Muscle of back (tissue), 11 donors: ENCODE data around the gene GALNTL6. TPM values are rescaled to one million over a fixed set of nuclear protein-coding genes. Genes with fewer than 3 reads are reported as not detected.
"Not testable (repeated sequence)": the region's sequence is repeated elsewhere in the genome, so short reads cannot be mapped to it uniquely, and the experiment has no call there.

ENCODE experiments used
- DNase-seq, 3 donors: peaks; one replicate each; pipeline versions ENCODE4 v3.0.0 to v3.0.0-alpha.2; 2013
- polyA plus RNA-seq, 10 donors: library from polyadenylated mRNA; unstranded; fragments of 120-200 nt; gene quantifications; one replicate each; pipeline ENCODE4 v1.2.1, GENCODE V29; 2013; ENCODE audit not compliant: insufficient read length in 10 of 10

GALNTL6 gene
- polyA plus RNA-seq, 10 donors, result 0.29 to 2.2 (median 1.2) TPM; not detected in 1

DNA sequence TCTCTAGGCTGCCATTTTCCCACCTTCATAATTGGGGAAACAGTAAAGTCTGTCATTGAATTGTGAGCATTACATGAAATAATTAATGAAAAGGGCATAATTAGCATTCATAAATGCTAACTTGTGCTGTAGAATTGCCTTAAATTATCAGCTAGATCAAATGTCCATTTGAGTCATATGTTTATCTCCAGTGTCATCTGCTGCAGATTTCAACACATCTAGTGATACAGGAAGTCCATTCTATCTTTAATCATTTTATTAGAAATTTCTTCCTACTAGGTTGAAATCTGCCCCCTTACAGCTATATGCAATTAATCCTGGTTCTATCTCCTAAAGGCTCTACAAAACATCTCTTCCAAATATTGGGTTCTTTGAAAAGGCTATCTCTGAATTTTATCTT lies 1115.1 kb downstream of the GALNTL6 start:
- DNase-seq, result no peak

DNA sequence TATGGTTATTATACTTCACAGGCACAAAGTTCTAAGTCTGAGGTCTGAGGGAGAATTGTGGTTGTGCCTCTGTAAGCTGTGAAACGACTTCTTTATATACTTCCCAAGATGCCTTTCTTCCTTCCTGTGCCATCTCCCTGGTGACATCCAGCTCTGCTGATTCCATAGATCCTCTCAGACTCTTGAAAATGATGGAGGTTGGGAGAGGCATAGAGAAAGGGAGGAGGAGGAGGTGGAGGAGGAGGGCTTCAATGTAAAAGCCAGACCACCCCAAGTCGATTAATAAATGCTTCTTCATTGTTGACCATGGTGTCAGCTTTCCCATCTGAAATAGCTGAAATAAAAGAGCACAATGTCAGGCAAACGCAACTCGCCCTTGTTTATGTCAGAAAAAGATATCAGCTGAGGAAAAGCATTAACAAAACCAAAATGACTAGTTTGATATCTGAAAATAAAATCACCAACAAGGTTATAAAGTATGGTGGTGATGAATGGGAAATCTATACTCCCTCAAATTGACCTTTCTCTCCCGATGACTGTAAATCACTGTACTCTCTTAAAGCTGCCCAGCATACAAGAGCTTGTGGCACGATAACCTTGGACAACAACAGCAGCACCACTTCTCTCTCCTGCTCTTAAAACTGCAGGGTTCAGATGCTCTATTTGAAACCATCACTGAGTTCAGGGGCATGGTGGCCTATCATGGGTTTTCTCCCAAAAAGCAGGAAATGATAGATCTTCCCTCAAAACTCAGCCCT lies 1125.0 kb downstream of the GALNTL6 start:
- no peak for DNase-seq

DNA sequence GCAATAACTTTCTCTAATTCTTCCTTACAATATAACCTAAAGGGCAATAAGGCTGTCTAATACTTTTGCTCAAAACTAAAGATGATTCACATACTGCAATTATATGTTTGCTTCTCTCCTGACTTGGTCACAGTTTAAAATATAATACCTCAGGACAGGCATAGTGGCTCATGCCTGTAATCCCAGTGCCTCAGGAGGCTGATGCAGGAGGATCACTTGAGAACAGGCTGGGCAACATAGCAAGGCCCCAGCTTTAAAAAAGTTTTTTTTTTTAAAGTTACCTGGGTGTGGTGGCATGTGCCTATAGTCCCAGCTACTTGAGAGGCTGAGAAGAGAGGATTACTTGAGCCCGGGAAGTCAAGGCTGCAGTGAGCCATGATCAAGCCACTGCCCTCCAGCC lies 1125.7 kb downstream of the GALNTL6 start:
- DNase-seq, result no peak

DNA sequence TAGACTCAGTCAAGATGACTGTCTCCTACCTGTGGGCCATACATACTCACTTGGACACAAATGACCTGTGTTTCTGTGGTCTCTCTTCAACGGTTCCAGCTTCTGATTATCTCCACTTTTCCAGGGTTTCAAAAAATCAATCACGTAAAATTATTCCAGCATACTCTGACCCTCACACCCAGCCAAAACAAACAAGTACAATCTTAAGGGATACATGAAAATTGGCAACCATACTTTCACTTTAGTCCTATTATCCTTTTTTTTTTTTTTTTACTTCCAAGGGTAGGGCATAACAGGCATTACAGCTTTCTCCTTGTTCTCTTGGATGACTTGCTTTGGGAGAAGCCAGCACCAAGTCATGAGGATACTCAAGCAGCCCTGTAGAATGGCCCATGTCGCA lies 1129.6 kb downstream of the GALNTL6 start:
- DNase-seq, result no peak

DNA sequence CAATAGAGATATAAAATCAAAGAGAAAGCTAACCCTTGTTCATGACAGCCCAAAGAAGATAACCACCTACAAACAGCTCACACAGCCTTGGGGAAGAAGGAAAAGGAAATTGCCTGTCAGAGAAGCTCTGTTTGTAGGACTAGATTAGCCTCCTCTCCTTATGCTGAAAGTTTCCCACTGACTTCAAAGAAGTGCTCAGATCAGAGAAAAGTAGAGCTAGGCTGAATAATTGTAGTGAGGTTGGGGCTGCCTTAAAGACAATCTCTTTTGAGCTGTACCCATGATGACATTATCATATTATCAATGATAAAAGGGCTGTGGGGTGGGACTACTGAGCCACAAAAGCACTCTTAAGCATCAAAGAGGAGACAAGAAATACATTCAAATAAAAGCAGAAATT lies 1132.4 kb downstream of the GALNTL6 start:
- no peak for DNase-seq

DNA sequence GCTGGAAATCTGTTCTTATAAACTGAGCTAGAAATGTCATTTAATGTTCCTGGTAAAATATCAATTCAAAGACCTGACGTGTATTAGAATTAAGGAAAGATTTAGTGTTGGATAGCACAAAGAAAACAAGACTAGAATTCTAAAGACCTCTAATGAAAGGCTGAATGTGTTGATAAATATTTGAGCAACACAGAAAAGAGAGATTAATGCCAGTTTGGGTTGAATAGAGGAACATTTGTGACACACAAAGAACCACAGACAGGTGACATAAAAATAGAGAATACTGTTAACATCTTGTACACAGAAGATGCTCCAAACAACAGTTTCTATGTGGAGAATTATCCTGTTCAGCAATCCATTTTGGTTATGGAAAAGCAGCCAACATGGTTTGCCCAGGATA lies 1133.3 kb downstream of the GALNTL6 start:
- DNase-seq, result no peak

DNA sequence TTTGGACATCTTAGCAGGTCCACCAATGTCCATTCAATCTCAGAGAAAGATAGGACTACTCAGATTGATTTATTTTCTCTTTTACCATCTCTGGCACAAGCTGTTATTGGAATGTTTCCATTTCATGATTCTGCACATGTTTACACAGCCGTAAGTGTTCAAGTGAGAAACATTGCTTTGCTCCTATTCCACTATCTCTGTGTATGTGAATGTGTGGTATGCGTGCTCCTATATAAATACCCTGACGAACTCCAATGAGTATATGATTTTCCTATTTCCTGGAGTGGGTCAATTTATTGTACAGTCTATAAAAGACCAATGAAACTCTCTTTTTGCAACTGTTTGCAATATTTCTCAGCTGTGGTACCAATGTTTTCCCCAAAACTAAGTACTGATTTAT lies 1134.4 kb downstream of the GALNTL6 start:
- DNase-seq, result peak in 1 of 3 donors; percentile 9

DNA sequence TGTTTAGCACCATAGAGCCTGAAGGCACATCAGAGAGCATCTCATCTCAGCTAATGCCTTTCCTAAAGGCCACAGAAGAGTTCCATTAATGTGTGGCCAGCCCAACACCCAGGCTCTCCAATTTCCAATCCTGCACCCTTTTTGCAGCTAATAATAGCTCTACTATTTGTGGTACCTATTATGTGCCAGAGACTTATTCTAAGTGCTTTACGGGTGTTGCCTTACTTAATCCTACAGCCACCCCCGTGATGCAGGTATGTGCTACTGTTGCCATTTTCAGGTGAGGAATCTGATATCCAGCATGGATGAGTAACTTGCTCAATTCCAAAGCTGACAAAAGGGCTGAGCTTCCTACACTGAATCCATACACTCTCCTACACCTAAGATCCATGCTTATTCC lies 1137.8 kb downstream of the GALNTL6 start:
- DNase-seq, result no peak

DNA sequence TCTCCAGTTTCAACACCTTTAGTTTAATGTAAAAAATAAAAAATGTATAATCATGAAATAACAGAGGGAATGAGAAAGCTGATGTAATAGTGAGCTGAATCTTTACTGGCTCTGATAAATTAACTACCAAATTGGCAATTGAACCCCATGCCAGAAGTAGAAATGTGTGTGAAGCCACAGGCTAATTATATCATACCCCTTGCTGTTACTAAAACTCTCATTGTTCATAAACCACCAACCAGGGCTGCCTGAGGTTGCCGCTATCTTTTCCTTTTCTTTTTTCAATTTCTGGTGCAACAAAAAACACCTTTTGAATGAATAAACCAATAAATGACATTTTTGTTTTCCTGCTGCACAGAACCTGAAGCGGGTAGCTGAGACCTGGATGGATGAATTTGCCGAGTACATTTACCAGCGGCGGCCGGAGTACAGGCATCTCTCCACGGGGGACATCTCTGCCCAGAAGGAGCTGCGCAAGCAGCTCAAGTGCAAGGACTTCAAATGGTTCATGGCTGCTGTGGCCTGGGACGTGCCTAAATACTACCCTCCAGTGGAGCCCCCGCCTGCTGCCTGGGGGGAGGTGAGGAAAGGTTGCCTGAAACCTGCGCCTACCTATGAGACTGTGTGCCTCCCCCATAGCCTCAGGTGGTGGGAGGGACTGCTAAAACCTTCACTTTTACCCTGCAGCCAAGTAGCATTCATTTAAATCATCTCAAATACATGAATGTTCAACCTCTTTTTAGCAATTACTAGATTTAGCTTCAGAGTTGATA lies 1138.7 kb downstream of the GALNTL6 start:
- no peak for DNase-seq

DNA sequence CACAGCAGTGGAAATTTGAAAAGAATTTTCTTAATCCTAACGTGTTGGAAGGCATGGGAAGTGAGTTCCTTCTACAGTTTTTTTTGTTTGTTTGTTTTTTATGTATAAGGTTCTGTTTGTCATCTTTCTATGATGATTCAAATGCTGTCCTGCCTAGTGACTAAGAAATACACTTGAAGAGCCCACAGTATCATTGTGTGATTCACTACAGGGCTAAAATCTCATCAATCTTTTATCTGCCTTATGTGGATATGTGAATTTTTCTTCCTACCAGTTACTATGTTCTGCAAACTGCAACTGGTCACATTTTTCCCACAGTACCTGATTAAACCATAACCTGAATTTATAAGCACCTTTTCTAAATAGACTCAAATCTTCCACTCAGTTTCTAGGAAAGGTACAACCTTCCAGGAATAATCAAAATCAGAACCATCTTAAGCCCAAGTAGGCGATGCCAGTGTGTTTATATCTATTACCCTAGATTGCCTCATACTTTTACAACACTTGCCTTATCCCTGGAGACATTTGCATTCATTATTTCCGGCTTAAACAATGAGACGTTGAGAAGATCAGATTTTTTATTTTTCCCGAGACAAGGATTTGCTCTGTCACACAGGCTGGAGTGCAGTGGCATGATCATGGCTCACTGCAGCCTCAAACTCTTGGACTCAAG lies 1140.8 kb downstream of the GALNTL6 start:
- DNase-seq, result no peak

DNA sequence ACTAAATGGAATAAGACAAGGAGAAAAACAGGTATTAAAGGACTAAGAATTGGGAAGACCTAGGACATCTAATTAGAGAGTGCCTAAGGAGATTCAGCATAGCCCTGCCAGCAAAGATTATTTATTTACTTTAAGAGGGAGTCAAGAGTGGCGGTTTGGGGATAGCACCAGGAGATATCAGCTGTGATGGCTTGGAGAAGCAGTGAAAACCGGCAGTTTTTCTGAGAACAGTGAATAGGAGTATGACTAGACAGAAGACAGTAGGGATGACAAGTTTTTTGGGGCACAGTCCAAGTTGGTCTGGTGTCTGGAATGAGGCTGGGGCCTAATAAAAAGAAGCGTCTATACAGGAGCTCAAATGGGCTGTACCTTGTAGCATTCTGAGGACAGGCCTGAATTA lies 1143.1 kb downstream of the GALNTL6 start:
- DNase-seq, result not testable (repeated sequence)

DNA sequence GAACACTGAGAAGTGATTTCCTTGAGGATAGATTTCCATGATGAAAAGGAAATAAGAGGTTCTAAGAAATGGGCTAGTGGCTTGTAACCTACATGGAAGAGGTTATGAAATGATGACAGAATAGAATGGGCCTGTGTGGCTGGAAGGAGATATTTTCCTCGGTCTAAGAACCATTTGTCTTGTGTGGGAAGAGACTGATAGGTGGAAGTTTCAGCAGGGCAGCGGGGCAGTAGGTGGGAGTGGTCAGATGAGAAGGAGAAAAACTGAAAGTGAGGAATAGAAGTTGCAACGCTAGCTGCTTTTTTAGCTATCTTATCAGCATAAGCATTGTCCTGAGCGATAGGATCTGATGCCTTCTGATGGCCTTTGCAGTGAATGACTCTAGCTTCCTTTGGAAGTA lies 1144.0 kb downstream of the GALNTL6 start:
- DNase-seq, result no peak

DNA sequence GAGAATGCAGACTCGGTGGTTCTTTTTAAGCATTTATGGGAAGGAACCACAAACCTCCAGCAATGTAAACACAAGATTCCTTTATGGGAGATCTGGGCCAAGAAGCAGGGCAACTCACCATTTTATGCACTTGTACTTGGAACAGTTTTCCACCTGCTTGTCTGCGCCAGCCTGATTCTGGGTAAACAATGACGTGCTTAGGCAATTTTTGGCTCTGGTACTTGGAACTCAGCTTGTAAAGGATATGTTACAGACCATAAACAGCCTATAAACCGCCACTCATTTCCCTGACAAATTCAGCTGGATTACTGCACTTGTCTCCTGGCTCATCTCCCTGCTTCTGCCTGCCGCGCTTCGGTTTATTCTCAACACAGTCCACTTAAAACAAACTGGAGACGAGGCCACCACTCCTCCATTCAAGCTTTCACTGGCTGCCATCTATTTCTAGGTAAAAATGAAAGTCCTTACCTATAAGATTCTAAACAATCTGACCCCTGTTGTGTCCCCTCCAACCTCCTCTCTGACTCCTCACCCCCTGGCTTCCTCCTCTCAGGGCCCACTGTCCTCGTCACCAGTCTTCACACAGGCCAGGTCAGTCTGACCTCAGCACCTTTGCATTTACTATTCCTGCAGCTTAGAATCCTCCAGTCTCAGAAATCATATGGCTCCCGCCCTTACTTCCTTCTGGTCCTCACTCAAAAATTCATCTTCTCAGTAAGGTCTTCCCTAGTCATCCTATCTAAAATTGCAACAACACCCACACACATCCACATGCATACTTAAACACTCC lies 1149.6 kb downstream of the GALNTL6 start:
- DNase-seq, result peak; percentile 14 to 60 (median 21)

DNA sequence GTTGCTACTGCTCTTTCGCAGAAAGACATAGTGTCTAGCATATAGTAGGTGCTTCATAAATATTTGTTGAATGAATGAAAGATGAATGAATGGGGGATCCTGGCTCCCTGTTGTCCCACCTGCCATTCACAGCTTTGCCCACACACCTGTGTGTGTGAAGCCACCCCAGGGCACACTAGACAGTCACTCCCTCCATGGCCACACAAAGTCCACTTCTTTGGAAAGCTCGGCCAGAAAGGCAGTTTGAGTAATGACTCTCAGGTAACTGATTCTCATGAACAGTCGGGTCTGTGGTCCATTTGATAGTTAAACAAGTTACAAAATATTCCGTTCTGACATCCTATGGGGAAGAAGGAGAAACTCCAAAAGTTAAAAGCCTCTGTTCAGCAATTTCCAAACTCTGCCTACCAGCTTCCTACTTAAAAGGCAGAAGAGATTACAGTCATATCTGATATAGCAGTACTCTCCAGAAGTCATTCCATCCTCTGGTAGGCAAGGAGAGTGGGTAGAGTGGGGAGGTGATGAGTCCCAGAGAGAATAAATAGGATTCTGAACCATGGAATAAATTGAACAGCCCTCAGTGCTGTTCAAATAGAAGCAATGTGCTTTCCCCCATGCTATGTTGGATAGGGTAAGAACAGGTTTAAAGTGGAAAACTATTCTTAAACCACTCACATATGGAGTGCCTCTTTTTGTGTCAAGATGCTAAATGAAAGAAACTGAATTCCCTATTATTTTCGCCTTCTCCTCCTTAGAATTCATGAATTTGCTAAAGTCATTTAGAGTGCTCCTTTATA lies 1150.5 kb downstream of the GALNTL6 start:
- DNase-seq, result no peak

DNA sequence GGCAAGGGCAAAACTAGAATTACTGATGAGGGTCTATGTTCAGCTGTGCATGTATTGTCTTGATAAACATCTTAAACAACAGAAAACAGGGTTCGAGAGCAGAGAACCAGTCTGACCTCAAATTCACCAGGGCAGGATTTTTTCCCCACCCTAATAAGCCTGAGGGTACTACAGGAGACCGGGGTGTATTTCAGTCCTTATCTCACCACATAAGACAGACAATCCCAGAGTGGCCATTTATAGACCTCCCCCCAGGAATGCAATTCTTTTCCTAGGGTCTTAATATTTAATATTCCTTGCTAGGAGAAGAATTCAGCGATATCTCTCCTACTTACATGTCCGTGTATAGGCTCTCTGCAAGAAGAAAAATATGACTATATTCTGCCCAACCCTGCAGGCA lies 1157.0 kb downstream of the GALNTL6 start:
- not testable (repeated sequence) for DNase-seq

DNA sequence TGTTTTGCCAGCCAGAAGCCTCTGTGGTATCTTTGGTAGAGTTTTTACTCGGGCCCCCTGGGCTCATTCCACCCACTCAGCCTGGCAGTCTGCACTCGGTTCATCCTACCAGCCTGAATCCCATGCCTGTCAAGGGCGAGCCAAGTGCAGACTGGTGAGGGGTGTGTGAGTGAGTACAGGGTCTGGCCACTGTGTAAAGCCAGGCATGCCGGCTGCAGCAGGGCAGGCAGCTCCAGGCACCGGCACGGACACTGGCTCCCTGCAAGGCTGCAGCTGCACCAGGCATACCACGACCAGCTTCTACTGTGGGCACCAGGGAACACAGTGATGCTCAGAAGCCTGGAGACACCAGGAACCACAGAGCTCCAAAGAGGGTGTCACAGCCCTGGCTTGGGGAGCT lies 1161.4 kb downstream of the GALNTL6 start:
- no peak for DNase-seq

DNA sequence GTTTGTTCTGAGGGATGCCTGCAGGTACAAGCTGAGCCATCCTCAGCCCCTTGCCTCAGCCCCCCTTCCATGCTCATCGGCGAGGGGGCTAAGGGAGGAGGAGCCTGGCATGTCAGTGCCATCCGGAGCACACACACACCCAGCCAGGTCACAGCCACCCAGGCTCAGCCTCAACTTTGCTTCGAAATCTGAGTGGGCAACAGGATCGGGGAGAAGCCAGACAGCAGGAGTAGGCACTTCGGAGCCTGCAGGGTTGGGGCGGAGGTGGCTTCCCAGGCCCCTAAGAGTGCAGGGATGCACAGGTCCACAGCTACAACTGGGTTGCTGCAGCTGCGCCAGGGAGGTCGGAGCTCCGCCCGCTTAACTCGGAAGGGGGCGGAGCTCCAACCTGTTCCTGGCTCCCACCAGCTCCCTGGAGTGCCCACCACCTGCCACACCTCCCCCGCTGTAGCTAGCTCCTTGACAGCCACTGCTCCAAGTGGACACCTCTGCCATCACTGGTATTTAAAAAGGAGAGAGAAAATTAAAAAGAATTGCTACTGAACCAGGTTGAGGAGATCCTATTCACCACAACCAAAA lies 1162.5 kb downstream of the GALNTL6 start:
- DNase-seq, result no peak

DNA sequence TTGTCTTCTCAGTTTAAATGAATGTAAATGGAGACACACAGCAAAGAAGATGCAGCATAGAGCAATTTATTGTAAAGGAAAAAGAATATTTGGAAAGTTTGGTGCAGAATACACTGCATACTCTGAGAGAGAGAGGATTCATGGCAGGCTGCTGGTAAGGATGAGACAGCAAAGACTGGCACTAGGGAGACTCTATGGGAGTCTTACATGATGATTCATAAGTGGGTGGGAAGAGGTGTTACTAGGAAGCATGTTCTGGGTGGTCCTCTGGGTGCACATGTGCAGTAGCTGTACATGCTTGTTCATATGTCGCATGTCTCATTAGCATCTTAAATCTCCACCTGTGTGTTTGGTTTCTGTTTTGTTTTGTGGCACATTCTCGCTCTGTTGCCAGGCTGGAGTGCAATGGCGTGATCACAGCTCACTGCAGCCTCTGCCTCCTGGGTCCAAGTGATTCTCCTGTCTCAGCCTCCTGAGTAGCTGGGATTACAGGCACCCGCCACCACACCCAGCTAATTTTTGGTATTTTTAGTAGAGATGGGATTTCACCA lies 1164.4 kb downstream of the GALNTL6 start:
- DNase-seq, result not testable (repeated sequence)

DNA sequence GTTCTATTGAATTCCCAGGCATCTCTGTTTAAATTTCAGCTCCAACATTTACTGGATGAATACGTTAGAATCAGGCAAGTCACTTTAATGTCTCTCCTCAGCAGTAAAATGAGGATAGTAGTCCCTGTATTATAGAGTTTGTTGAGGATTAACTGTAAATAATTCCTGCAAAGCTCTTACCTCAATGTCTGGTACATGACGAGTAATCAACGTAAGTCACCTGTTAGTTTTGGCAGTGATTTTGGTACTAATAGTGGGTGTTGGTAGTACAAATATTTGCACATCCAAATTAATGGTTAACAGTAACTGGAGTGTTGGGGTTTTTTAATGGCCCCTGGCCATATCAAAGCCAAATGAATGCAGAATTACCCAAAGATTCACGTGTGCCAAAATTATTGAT lies 1165.6 kb downstream of the GALNTL6 start:
- DNase-seq, result no peak

DNA sequence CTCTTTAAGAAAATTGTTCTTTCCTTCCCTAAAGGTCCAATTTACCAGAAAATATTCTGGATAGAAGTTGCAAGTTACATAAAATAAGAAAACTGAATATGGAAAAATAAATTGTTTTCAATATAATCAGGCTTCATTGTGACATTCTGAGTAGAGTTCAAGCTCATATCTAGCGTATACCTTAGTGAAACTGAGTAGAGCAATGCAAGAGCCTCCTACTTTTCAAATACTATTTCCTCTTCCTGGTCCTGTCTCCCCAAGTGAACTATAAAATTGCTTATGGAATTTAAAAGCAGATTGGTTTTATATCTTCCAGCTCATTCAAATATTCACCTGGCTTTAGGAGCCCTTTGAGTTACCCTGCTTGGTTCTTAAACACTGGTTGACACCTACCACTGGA lies 1166.1 kb downstream of the GALNTL6 start:
- no peak for DNase-seq
